Measurements from ENCODE around the gene CACNA1F.

The CACNA1F gene

DNA sequence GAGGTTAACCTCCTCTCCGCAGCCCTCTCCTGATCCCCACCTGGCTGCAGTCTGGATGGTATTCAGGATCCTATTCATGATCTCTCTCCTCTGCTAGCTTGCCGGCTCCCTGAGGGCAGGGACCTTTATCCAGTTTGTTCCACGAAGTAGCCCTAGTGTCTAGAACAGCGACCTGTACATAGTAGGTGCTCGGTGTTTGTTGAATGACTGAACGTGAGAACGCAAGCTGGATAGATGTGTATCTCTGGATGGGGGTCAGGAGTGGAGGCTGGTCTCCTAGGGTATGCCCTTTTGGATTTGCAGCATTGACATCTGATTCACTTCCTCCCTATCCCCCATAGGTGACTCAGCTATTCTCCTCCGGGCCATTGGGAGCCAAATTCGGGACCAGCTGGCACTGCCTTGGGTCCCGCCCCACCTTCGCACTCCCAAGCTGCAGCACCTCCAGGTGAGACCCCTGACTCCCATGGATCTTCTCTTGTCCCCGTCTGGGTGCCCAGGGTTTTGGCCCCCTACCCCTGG lies 9.5 kb upstream of the CACNA1F start:
- Histone ChIP-seq H3K4me3 (ENCODE audit: low read length) (no peak overlapping the region), H3K27me3 (ENCODE audit: control insufficient read depth, insufficient read depth, low read length) (no peaks in the 10 kb centered on the region), H3K4me1 (ENCODE audit: control insufficient read depth, insufficient read depth, low read length) (no peaks in the 10 kb centered on the region), H3K9ac (ENCODE audit: low read length) (no peak overlapping the region), H3K36me3 (ENCODE audit: control insufficient read depth, insufficient read depth, low read length) (no peaks in the 10 kb centered on the region), H3K9me3 (ENCODE audit: control insufficient read depth, low read length) (no peaks in the 10 kb centered on the region)

DNA sequence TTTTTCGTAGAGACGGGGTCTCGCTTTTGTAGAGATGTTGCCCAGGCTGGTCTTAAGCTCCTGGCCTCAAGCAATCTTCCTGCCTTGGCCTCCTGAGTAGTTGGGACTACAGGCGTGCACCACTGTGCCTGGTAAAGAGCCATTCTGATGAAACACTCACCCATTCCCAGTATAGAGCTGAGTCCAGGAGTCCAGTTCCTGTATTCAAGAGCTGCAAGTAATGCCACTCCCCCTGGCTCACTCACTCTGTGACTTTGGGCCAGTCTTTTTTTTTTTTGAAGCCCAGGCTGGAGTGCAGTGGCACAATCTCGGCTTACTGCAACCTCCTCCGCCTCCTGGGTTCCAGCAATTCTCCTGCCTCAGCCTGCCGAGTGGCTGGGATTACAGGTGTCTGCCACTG lies 5.6 kb upstream of the CACNA1F start:
- Histone ChIP-seq H3K4me3 (ENCODE audit: low read length) (no peak overlapping the region), H3K9me3 (ENCODE audit: control insufficient read depth, low read length) (no peaks in the 10 kb centered on the region), H3K36me3 (ENCODE audit: control insufficient read depth, insufficient read depth, low read length) (no peaks in the 10 kb centered on the region), H3K4me1 (ENCODE audit: control insufficient read depth, insufficient read depth, low read length) (no peaks in the 10 kb centered on the region), H3K27me3 (ENCODE audit: control insufficient read depth, insufficient read depth, low read length) (no peaks in the 10 kb centered on the region), H3K9ac (ENCODE audit: low read length) (no peak overlapping the region)

DNA sequence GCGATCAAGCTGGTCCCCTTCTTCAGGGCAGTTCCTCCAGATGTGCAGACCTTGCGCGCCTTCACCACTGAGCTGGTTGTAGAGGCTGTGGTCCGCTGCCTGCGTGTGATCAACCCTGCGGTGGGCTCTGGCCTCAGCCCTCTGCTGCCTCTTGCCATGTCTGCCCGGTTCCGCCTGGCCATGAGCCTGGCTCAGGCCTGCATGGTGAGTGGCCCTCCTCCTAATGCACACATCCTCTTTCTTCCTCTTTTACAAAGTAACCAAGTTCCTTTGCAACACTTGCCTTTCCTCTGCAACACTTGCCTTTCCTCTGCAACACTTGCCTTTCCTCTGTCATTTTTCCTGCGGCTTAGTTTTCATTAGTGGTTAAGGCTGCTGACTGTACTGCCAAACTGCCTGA lies 3.9 kb upstream of the CACNA1F start:
- Histone ChIP-seq H3K27me3 (ENCODE audit: control insufficient read depth, insufficient read depth, low read length) (no peaks in the 10 kb centered on the region), H3K4me3 (ENCODE audit: low read length) (no peak overlapping the region), H3K9me3 (ENCODE audit: control insufficient read depth, low read length) (no peaks in the 10 kb centered on the region), H3K4me1 (ENCODE audit: control insufficient read depth, insufficient read depth, low read length) (no peaks in the 10 kb centered on the region), H3K9ac (ENCODE audit: low read length) (no peak overlapping the region), H3K36me3 (ENCODE audit: control insufficient read depth, insufficient read depth, low read length) (no peaks in the 10 kb centered on the region)

DNA sequence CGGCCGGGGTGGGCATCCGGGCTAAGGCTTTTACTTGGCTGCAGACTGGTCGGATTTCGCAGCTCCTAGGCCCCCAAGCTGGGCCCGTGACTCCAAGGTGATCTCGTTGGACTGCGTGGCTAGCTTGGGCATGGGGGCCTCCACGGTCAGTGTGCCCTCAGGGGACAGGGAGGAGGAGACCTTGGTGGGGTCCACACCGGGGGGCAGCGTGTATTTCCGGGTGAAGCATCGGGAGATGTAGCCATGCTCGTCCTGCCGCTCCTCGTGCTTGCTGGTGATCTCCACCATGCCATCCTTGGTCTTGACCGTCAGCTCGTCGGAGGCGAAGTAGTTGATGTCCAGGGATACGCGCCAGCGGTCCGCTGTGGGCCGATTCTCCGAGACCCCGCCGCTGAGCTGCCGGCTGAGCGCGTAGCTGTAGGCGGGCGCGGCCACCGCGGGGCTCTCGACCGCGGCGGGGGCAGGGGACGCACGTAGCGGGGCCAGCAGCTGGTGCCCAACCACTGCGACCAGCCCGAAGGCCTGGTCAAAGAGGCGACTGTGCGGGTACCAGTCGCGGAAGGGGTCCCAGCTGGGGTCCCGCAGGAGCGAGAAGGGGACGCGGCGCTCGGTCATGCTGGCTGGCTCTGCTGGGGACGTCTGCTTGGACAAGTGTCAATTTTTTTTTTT lies 881 bp upstream of the CACNA1F start:
- no peaks in the 10 kb centered on the region for H3K9me3 ChIP-seq (ENCODE audit: control insufficient read depth, low read length)
- H3K27me3 ChIP-seq (ENCODE audit: control insufficient read depth, insufficient read depth, low read length), result no peaks in the 10 kb centered on the region
- no peaks in the 10 kb centered on the region for H3K36me3 ChIP-seq (ENCODE audit: control insufficient read depth, insufficient read depth, low read length)
- H3K9ac ChIP-seq (ENCODE audit: low read length), result no peak overlapping the region
- no peak overlapping the region for H3K4me3 ChIP-seq (ENCODE audit: low read length)
- H3K4me1 ChIP-seq (ENCODE audit: control insufficient read depth, insufficient read depth, low read length), result no peaks in the 10 kb centered on the region

DNA sequence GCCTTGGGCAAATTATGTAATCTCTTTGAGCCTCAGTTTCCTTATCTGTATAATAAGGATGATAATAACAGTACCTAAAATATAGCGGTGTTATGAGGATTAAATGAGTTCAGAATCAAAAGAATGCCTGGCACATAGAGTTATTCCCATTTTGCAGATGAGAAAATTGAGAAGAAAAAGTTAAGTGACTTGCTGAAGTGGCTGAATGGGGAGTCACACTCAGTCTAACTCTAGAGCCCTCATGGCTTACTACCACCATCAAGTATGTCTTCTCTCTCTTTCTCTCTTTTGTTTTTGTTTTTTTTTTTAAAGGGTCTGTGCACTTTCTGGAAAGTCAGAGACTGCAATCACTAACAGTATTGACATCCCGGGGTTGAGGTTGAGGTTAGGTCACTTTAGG lies 615 bp downstream of the CACNA1F start:
- no peaks in the 10 kb centered on the region for H3K9me3 ChIP-seq (ENCODE audit: control insufficient read depth, low read length)
- no peaks in the 10 kb centered on the region for H3K36me3 ChIP-seq (ENCODE audit: control insufficient read depth, insufficient read depth, low read length)
- H3K4me3 ChIP-seq (ENCODE audit: low read length), result no peak overlapping the region
- no peak overlapping the region for H3K9ac ChIP-seq (ENCODE audit: low read length)
- H3K27me3 ChIP-seq (ENCODE audit: control insufficient read depth, insufficient read depth, low read length), result no peaks in the 10 kb centered on the region
- no peaks in the 10 kb centered on the region for H3K4me1 ChIP-seq (ENCODE audit: control insufficient read depth, insufficient read depth, low read length)

DNA sequence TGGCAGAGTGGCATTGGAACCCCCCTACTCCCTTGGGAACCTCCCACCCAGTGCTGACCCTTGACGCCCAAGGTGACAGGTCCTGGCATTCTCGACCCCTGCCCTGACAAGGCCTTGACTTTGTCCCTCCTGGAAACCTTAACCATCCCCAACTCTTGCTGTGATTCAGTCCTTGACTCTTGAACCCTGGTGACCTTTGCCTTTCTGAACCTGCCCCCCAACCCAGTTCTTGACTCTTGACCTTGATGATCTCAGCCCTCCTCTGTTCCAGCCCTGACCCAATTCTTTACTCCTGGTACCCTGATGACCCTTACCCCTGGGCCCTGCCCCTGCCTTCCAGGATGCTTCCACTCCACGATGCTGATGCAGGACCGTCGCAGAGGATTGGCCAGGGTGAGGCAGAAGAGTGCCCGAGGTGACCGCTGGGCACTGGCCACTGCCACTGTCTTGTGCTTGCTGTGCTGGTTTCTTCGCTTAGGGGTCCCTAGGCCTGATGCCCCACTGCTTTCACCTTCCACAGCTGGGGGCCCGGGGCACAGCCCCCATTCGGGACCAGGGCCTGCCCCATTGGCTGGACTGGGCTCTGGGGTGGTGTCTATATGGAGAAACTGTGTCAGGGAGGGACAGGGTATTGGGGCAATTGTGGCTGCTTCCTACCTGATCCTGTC lies 1.7 kb downstream of the CACNA1F start:
- Histone ChIP-seq H3K9ac (ENCODE audit: low read length) (no peak overlapping the region), H3K4me1 (ENCODE audit: control insufficient read depth, insufficient read depth, low read length) (no peaks in the 10 kb centered on the region), H3K9me3 (ENCODE audit: control insufficient read depth, low read length) (no peaks in the 10 kb centered on the region), H3K4me3 (ENCODE audit: low read length) (no peak overlapping the region), H3K27me3 (ENCODE audit: control insufficient read depth, insufficient read depth, low read length) (no peaks in the 10 kb centered on the region), H3K36me3 (ENCODE audit: control insufficient read depth, insufficient read depth, low read length) (no peaks in the 10 kb centered on the region)

DNA sequence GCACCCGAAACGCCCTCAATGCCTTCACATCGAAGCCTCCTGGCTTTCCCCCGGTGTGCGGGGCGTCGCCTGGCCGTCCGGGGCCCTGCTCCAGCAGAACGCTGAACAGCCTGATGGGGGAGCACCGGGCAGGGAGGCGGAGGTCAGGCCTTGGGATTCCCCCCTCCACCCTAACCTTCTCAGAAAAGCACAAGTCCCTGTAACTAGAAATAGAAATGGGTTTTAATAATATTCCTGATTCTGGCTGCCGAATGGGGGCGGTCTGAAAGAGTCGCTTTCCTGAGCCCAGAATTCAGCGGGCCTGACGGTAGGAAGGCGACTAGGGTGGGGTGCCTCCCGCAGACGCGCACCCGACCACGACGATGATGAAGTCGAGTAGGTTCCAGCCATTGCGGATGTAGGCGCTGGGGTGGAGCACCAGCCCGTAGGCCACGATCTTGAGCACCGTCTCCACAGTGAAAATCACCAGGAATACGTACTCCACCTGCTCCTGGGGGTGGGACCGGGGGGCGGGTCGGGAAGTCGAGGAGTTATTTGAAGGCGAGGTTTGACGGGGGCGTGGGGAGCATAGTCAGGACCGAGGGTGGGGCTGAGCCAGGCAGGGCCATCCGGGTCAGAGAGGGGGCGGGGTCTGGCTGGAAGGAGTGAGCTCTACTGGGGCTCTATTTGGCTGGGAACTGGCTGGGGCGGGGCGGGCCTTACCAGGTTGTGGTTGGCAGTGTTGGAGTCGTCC lies 2.5 kb downstream of the CACNA1F start:
- Histone ChIP-seq H3K9ac (ENCODE audit: low read length) (peak overlapping the region; percentile 56), H3K27me3 (ENCODE audit: control insufficient read depth, insufficient read depth, low read length) (no peaks in the 10 kb centered on the region), H3K9me3 (ENCODE audit: control insufficient read depth, low read length) (no peaks in the 10 kb centered on the region), H3K36me3 (ENCODE audit: control insufficient read depth, insufficient read depth, low read length) (no peaks in the 10 kb centered on the region), H3K4me3 (ENCODE audit: low read length) (no peak overlapping the region), H3K4me1 (ENCODE audit: control insufficient read depth, insufficient read depth, low read length) (no peaks in the 10 kb centered on the region)

DNA sequence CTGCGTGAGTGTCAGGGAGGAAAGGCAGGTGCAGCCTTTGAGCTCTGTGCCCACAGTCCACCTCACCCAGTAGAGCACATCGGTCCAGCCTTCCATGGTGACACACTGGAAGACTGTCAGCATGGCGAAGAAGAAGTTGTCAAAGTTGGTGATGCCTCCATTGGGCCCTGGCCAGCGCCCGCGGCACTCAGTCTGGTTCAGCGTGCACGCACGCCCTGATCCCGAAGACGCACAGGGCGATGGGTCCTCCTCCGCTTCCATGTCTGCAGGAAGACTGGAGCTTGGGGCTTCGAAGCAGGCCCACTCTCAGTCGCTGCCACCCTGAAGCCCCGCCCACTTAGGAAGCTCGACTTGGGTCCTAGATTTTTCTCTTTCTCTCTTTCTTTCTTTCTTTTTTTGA lies 5.0 kb downstream of the CACNA1F start:
- Histone ChIP-seq H3K9ac (ENCODE audit: low read length) (no peak overlapping the region), H3K27me3 (ENCODE audit: control insufficient read depth, insufficient read depth, low read length) (no peaks in the 10 kb centered on the region), H3K36me3 (ENCODE audit: control insufficient read depth, insufficient read depth, low read length) (no peaks in the 10 kb centered on the region), H3K4me3 (ENCODE audit: low read length) (no peak overlapping the region), H3K4me1 (ENCODE audit: control insufficient read depth, insufficient read depth, low read length) (no peaks in the 10 kb centered on the region), H3K9me3 (ENCODE audit: control insufficient read depth, low read length) (no peaks in the 10 kb centered on the region)

DNA sequence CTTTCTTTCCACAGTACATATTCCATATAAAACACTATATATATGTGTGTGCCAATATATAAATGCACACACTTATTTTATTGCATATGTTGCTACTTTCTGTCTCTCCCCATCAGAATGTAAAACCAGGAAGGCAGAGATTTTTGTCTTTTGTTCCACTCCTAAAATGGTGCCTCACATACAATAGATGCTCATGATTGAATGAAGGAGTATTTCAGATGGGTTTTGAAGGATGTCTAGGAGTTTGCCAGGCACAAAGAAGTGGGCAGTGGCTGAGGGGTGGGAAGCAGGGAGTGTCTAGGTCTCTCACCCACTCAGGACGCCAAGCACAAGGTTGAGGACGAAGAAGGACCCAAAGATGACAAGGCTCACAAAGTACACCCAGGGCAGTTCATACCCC lies 5.4 kb downstream of the CACNA1F start:
- Histone ChIP-seq H3K27me3 (ENCODE audit: control insufficient read depth, insufficient read depth, low read length) (no peaks in the 10 kb centered on the region), H3K36me3 (ENCODE audit: control insufficient read depth, insufficient read depth, low read length) (no peaks in the 10 kb centered on the region), H3K9me3 (ENCODE audit: control insufficient read depth, low read length) (no peaks in the 10 kb centered on the region), H3K4me3 (ENCODE audit: low read length) (no peak overlapping the region), H3K9ac (ENCODE audit: low read length) (no peak overlapping the region), H3K4me1 (ENCODE audit: control insufficient read depth, insufficient read depth, low read length) (no peaks in the 10 kb centered on the region)

DNA sequence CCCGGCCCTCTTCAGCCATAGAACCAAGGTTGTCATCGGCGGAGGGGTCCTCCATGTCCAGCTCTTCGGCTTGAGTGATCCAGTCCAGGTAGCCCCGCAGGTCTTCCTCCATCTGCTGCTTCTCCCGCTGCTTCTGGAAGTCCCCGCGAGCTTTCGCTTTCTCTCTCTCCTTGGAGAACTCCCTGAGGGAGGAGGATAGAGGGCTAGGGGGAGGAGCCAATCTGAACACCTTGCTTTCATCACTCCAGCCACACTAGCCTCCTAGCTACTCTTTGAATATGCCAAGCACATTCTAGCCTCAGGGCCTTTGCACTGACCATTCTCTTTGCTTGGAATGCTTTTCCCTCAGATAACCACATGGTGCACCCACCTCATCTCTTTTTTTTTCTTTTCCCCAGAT lies 6.2 kb downstream of the CACNA1F start:
- Histone ChIP-seq H3K9me3 (ENCODE audit: control insufficient read depth, low read length) (no peaks in the 10 kb centered on the region), H3K27me3 (ENCODE audit: control insufficient read depth, insufficient read depth, low read length) (no peaks in the 10 kb centered on the region), H3K36me3 (ENCODE audit: control insufficient read depth, insufficient read depth, low read length) (no peaks in the 10 kb centered on the region), H3K9ac (ENCODE audit: low read length) (no peak overlapping the region), H3K4me3 (ENCODE audit: low read length) (no peak overlapping the region), H3K4me1 (ENCODE audit: control insufficient read depth, insufficient read depth, low read length) (no peaks in the 10 kb centered on the region)

DNA sequence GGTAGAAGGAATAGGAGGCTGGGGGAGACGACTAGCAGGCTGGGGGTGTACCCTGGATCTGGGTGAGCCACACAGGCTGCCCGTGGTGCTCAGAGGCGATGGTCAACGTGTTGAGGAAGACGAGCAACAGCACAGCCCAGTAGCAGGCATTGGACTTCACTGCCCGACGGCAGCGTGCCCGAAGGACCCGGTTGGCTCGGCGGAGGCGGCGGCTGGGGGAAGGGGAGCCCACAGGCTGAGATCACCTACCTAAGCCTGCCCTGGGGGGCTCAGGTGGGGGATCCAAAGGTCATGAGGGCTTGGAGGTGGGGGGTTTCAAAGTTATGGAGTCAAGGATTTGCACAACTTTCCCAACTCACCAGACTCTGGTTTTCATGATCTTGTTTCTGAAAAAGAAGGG lies 7.3 kb downstream of the CACNA1F start:
- Histone ChIP-seq H3K27me3 (ENCODE audit: control insufficient read depth, insufficient read depth, low read length) (no peaks in the 10 kb centered on the region), H3K9ac (ENCODE audit: low read length) (no peak overlapping the region), H3K9me3 (ENCODE audit: control insufficient read depth, low read length) (no peaks in the 10 kb centered on the region), H3K4me3 (ENCODE audit: low read length) (no peak overlapping the region), H3K4me1 (ENCODE audit: control insufficient read depth, insufficient read depth, low read length) (no peaks in the 10 kb centered on the region), H3K36me3 (ENCODE audit: control insufficient read depth, insufficient read depth, low read length) (no peaks in the 10 kb centered on the region)

DNA sequence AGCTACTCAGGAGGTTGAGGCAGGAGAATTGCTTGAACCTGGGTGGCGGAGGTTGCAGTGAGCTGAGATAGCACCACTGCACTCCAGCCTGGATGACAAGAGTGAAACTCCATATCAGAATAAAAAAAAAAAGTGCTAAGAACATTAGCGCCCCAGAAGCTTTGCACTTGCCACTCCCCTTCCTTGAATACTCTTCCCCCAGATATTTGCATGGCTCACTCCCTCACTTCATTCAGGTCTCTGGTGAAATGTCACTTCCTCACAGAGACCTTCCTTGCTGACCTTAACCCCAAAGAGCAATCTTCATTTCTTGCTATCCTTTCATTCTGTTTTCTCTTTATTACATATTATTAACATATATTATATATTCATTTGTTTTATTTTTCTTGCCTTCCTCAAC lies 11.3 kb downstream of the CACNA1F start:
- H3K36me3 ChIP-seq (ENCODE audit: control insufficient read depth, insufficient read depth, low read length), result no peaks in the 10 kb centered on the region
- no peaks in the 10 kb centered on the region for H3K27me3 ChIP-seq (ENCODE audit: control insufficient read depth, insufficient read depth, low read length)
- H3K4me3 ChIP-seq (ENCODE audit: low read length), result no peak overlapping the region
- H3K9me3 ChIP-seq (ENCODE audit: control insufficient read depth, low read length), result no peaks in the 10 kb centered on the region
- no peak overlapping the region for H3K9ac ChIP-seq (ENCODE audit: low read length)
- H3K4me1 ChIP-seq (ENCODE audit: control insufficient read depth, insufficient read depth, low read length), result no peaks in the 10 kb centered on the region

Data from mucosa of stomach (tissue), 1 donor.